Heart right ventricle (tissue), 16 donors: ENCODE data around the gene C4orf50. TPM values are rescaled to one million over a fixed set of nuclear protein-coding genes. Genes with fewer than 3 reads are reported as not detected.

Experiments
- ATAC-seq, 8 donors: fragments of 200-7000 bp; cut with Tn5 transposase; one replicate each; pipeline ENCODE4 v1.9.1; 2020; ENCODE audit warnings: mild to moderate bottlenecking in 8 of 8, moderate library complexity in 8 of 8, moderate number of reproducible peaks in 1 of 8
- DNase-seq, 2 donors: peaks; one replicate each; pipeline ENCODE4 v3.0.0-alpha.2; 2020
- H3K27ac ChIP-seq, 10 donors: fragments of 200-600 bp; sonication (generic) in 2 of 10; one replicate each; pipeline versions ENCODE4 v1.5.0 to v1.8.0; 2020 to 2022; ENCODE audit warnings: mild to moderate bottlenecking in 3 of 10
- H3K27me3 ChIP-seq, 7 donors: fragments of 200-600 bp; one replicate each; pipeline ENCODE4 v1.8.0; 2021 to 2022; ENCODE audit warnings: mild to moderate bottlenecking in 2 of 7
- H3K36me3 ChIP-seq, 9 donors: fragments of 200-600 bp; sonication (generic) in 1 of 9; one replicate each; pipeline versions ENCODE4 v1.5.0 to v1.8.0; 2020 to 2022; ENCODE audit warnings: mild to moderate bottlenecking in 2 of 9
- H3K4me1 ChIP-seq, 9 donors: fragments of 200-600 bp; sonication (generic) in 1 of 9; one replicate each; pipeline versions ENCODE4 v1.5.0 to v1.8.0; 2020 to 2022; ENCODE audit warnings: mild to moderate bottlenecking in 4 of 9
- H3K4me3 ChIP-seq, 10 donors: fragments of 200-600 bp; sonication (generic) in 2 of 10; one replicate each; pipeline versions ENCODE4 v1.5.0 to v1.8.0; 2020 to 2022; ENCODE audit warnings: mild to moderate bottlenecking in 7 of 10, moderate library complexity in 2 of 10
- H3K9me3 ChIP-seq, 11 donors: fragments of 200-600 bp in 10 of 11; sonication (generic) in 2 of 11; one replicate each; pipeline versions ENCODE4 v1.5.0 to v1.8.0; 2013 to 2022; ENCODE audit warnings: mild to moderate bottlenecking in 2 of 11, control low read depth in 1 of 11, moderate library complexity in 1 of 11
- WGBS, 2 donors: extraction: QIAGEN DNeasy Blood & Tissue Kit; methylation state at CpG; one replicate each; pipeline ENCODE4 v1.1.7; 2013; ENCODE audit warnings: inconsistent platforms in 1 of 2; 5-methylcytosine and 5-hydroxymethylcytosine counted together
- intact Hi-C, 10 donors: fragments of 100-400 bp; cut with DNase I; formaldehyde crosslinking; loops; one replicate each; pipeline versions ENCODE4 v1.11.1 to v1.14.2; 2022
- polyA plus RNA-seq, 2 donors: library from polyadenylated mRNA; stranded (reverse); fragments of 200-250 nt; gene quantifications; one replicate each; pipeline ENCODE4 v1.2.3, GENCODE V29; 2013
- total RNA-seq, 10 donors: library from RNA; stranded (reverse); fragmentation: NEBNext Ultra II Directional in 3 of 10; extraction: Animal tissue kit (Norgen Biotek cat#: 25700) in 3 of 10; gene quantifications; one replicate each; pipeline versions ENCODE4 v1.2.1 to v1.2.4, GENCODE V29; 2021 to 2023
- TF ChIP-seq, protein P1 (sequence below), 9 donors: fragments of 200-600 bp; sonication (generic) in 2 of 9; IDR thresholded peaks; one replicate each; pipeline versions ENCODE4 v1.5.0 to v1.8.0; 2021 to 2022; ENCODE audit warnings: antibody characterized with exemption in 9 of 9, mild to moderate bottlenecking in 5 of 9, moderate library complexity in 1 of 9
- donor health status: Arrhythmogenic right ventricular cardiomyopathy.
- donor health status: ischemic (EF 13 %, LVEDD 7.1; RV severe dilation, severe dysfunction).
- donor health status: healthy with polysubstance abuse.
- donor health status: DM: no; HTN: yes; CAD: no.
- donor health status: DM: no; HTN: no; CAD: no.
- donor health status: ischemic (EF 25% LVEDD 6.9; RV normal size, moderate dysfunction).
- donor health status: ischemic (EF 25% LVEDD 5.7; RV mildly dilated, moderate dysfunction).
- donor health status: healthy.
- donor health status: DM: yes; HTN: yes; CAD: no.
- donor health status: Ischemic cardiomyopathy.
- donor health status: ischemic (EF 35%, LVEDD 5.7; RV mildly dilated, moderate dysfunction).
- donor health status: nonischemic (EF 11% LVEDD 7.7; RV severe dilation, severe dysfunction).
- donor health status: DM: yes; HTN: yes; CAD: no.
- donor health status: PGD.
- donor health status: ischemic (EF 29% LVEDD 5.4; RV normal size, mild dysfunction).
- donor health status: nonischemic (EF 23%, LVEDD 6.1; RV moderate dilation, normal function).

Gene C4orf50
- total and polyA plus RNA-seq, 12 donors, result 0.05 TPM; not detected in 11

DNA sequence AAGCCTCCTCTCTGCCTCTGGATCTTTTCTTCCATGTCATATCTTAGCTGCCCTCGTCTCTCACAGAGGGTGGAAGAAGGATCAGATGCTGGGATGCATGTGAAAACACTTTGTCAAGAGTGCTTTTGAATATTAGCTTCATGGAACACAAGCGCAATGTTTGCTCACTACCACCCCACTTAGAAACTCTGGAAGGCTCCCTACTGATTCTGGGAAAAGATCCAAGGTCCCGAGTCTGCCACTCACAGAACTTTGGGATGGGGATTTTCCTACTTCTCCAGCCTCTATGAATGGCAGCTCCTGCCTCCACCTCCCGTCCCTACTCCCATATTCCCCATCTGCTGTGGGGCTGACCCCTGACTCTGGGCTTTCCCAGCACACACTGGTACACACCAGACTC, 85.1 kb downstream of the C4orf50 start:
- Histone ChIP-seq H3K4me1 (no peaks in the 10 kb centered on the region), H3K27me3 (peaks cover 0 to 67% (median 52%) of the 10 kb centered on the region in 7 donors), H3K9me3 (no peaks in the 10 kb centered on the region), H3K36me3 (no peaks in the 10 kb centered on the region), H3K4me3 (no peak overlapping the region), H3K27ac (no peak overlapping the region)
- TF ChIP-seq, protein P1, sequence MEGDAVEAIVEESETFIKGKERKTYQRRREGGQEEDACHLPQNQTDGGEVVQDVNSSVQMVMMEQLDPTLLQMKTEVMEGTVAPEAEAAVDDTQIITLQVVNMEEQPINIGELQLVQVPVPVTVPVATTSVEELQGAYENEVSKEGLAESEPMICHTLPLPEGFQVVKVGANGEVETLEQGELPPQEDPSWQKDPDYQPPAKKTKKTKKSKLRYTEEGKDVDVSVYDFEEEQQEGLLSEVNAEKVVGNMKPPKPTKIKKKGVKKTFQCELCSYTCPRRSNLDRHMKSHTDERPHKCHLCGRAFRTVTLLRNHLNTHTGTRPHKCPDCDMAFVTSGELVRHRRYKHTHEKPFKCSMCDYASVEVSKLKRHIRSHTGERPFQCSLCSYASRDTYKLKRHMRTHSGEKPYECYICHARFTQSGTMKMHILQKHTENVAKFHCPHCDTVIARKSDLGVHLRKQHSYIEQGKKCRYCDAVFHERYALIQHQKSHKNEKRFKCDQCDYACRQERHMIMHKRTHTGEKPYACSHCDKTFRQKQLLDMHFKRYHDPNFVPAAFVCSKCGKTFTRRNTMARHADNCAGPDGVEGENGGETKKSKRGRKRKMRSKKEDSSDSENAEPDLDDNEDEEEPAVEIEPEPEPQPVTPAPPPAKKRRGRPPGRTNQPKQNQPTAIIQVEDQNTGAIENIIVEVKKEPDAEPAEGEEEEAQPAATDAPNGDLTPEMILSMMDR (IDR thresholded peaks at IDR 0.05), result no peak
- intact Hi-C loops, result no loop called here
- 32 to 58% methylated on average over 4 of the region's 4 CpGs for WGBS, 2 donors
- ATAC-seq (no peak), DNase-seq (no peak)

DNA sequence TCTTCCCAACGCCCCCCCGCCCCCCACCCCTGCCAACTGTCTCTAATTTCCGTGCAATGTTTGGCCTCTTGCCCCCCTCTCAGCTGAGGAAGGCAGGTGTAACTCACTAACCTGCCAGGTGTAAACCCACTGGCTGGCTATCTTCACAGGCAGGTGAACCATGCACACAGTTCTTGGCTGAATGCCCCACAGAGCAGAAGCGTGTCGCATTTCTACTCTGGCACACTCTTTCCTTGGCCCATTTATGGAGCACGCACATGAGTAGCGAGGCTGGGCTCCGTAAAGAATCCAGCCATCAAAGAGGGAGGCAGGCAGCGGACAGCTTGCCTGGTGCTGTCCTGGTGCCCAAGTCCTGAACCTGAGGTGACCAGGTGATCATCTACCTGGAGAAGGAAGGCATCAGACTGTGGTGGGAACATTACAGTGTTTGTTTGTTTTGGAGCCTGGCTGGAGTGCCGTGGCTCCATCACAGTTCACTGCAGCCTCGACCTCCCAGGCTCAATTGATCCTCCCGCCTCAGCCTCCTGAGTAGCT, 86.1 kb downstream of the C4orf50 start:
- H3K4me3 ChIP-seq, result no peak overlapping the region
- no peaks in the 10 kb centered on the region for H3K36me3 ChIP-seq
- peaks cover 0 to 69% (median 56%) of the 10 kb centered on the region in 7 donors for H3K27me3 ChIP-seq
- no peak overlapping the region for H3K27ac ChIP-seq
- H3K4me1 ChIP-seq, result no peaks in the 10 kb centered on the region
- intact Hi-C loops, result no loop called here
- TF ChIP-seq, protein P1 (IDR thresholded peaks at IDR 0.05), result no peak
- no peaks in the 10 kb centered on the region for H3K9me3 ChIP-seq
- ATAC-seq, result no peak
- DNase-seq, result no peak
- WGBS, 2 donors, result 71 to 73% methylated on average over 12 of the region's 12 CpGs

DNA sequence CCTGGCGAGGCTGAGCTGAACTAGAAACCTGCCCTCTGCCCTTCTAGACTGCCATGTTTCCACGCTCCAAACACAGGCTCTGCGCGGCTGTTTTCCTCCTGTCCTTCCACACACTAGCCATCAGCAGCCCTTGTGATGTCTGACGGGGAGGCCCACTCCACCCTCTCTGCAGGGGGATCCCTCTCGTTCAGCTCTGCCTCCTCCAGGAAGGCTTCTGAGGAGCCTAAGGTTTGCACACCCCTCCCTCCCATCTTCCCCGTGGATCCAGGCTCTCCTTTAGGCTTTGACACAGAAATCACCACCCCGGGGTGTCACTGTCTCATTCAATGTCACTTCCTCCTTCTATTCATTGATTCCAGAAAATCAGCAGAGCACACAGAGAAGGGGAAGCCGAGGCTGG, 86.7 kb downstream of the C4orf50 start:
- intact Hi-C loops, result no loop called here
- TF ChIP-seq, protein P1 (IDR thresholded peaks at IDR 0.05), result no peak
- peaks cover 0 to 75% (median 56%) of the 10 kb centered on the region in 7 donors for H3K27me3 ChIP-seq
- ATAC-seq (no peak), DNase-seq (no peak)
- no peaks in the 10 kb centered on the region for H3K36me3 ChIP-seq
- no peak overlapping the region for H3K4me3 ChIP-seq
- no peaks in the 10 kb centered on the region for H3K9me3 ChIP-seq
- 52 to 57% methylated on average over 9 of the region's 9 CpGs for WGBS, 2 donors
- no peak overlapping the region for H3K27ac ChIP-seq
- no peaks in the 10 kb centered on the region for H3K4me1 ChIP-seq

DNA sequence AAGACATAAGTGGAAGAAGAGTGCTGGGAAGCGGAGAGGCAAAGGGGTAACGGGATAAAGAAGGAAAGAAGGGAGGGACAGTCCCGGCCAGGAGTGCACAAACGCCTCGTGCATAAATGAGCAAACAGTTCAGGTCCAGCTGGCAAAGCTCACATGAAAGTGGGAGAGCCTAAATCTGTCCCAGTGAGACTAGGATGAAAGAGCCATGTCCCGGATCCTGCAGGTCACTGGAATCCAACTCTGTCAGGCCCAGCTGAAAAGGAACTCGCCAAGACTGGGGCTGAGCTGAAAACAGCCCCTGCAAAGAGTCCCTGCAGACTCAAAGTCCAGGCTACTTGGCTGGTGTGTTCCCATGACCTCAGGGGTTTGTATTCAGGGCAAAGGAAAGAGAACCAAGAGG, 87.4 kb downstream of the C4orf50 start:
- H3K36me3 ChIP-seq, result no peaks in the 10 kb centered on the region
- ATAC-seq, result no peak

More for the DNA sequence above, 87.4 kb downstream of the C4orf50 start:
- H3K4me1 ChIP-seq, result no peaks in the 10 kb centered on the region
- H3K9me3 ChIP-seq, result no peaks in the 10 kb centered on the region
- no peak for DNase-seq
- intact Hi-C loops, result no loop called here
- TF ChIP-seq, protein P1 (IDR thresholded peaks at IDR 0.05), result no peak
- no peak overlapping the region for H3K4me3 ChIP-seq
- no peak overlapping the region for H3K27ac ChIP-seq
- peaks cover 0 to 70% (median 59%) of the 10 kb centered on the region in 7 donors for H3K27me3 ChIP-seq
- 59 to 71% methylated on average over 7 of the region's 7 CpGs for whole genome bisulfite sequencing, 2 donors
